WTC11 (cell line): Measurements from ENCODE around the gene PPP5C. TPM values are rescaled to one million over a fixed set of nuclear protein-coding genes. Genes with fewer than 3 reads are reported as not detected.
"Not testable (repeated sequence)": the region's sequence is repeated elsewhere in the genome, so short reads cannot be mapped to it uniquely, and the experiment has no call there.

Source experiments
- ATAC-seq: fragments of 200-7000 bp; cut with Tn5 transposase; 2 replicates; pipeline ENCODE4 v1.10.0; 2021; ENCODE audit warnings: mild to moderate bottlenecking, moderate library complexity
- CTCF ChIA-PET: fragments of 300-600 bp; sonication (Branson Sonifier 250); formaldehyde crosslinking; loops from one replicate; lab custom pipeline; 2021; ENCODE audit warnings: antibody characterized with exemption; lab: Charles Lee
- POLR2A ChIA-PET: fragments of 350-600 bp; sonication (Branson Sonifier 250); formaldehyde crosslinking; loops from one replicate; lab custom pipeline; 2021; ENCODE audit warnings: antibody characterized with exemption; lab: Charles Lee
- DNase-seq: peaks from one replicate; pipeline ENCODE4 v3.0.0; 2021; ENCODE audit warnings: low spot score
- H3K27ac Mint-ChIP-seq: 2 replicates; pipeline ENCODE4 v1.8.0; 2021; ENCODE audit warnings: mixed read lengths
- H3K27me3 Mint-ChIP-seq: 2 replicates; pipeline ENCODE4 v1.8.0; 2021; ENCODE audit warnings: low read depth, mild to moderate bottlenecking, moderate library complexity, mixed read lengths
- H3K36me3 Mint-ChIP-seq: 2 replicates; pipeline ENCODE4 v1.8.0; 2021; ENCODE audit warnings: mixed read lengths
- H3K4me1 Mint-ChIP-seq: 2 replicates; pipeline ENCODE4 v1.8.0; 2022; ENCODE audit warnings: mixed read lengths
- H3K4me3 Mint-ChIP-seq: 2 replicates; pipeline ENCODE4 v1.8.0; 2021; ENCODE audit warnings: mild to moderate bottlenecking, moderate library complexity, mixed read lengths
- H3K9me3 Mint-ChIP-seq: 2 replicates; pipeline ENCODE4 v1.8.0; 2021; ENCODE audit warnings: mixed read lengths
- CTCF ChIP-seq: fragments of 200-600 bp; IDR thresholded peaks from 2 replicates; pipeline ENCODE4 v1.8.0; 2022; ENCODE audit warnings: antibody characterized with exemption
- RORB ChIP-seq: fragments of 250-450 bp; sonication (Bioruptor Pico); IDR thresholded peaks from 2 replicates; pipeline ENCODE4 v1.9.0; 2021; ENCODE audit warnings: mild to moderate bottlenecking
- ZNF396 ChIP-seq: fragments of 250-450 bp; sonication (Bioruptor Pico); IDR thresholded peaks from 2 replicates; pipeline ENCODE4 v1.8.0; 2021; ENCODE audit warnings: mild to moderate bottlenecking, moderate library complexity, borderline replicate concordance
- ZNF416 ChIP-seq: fragments of 250-450 bp; sonication (Bioruptor Pico); IDR thresholded peaks from 2 replicates; pipeline ENCODE4 v1.9.0; 2021; ENCODE audit warnings: mild to moderate bottlenecking, inconsistent platforms
- ZNF512 ChIP-seq: sonication (generic); formaldehyde crosslinking; IDR thresholded peaks from 2 replicates; pipeline ENCODE4 v1.8.1; 2022; ENCODE audit warnings: missing genetic modification reagents, borderline replicate concordance
- total RNA-seq: library from RNA; stranded (reverse); gene quantifications from 3 replicates; pipeline ENCODE4 v1.2.3, GENCODE V29; 2021
- TF ChIP-seq, protein P1 (sequence below): sonication (generic); formaldehyde crosslinking; IDR thresholded peaks from 2 replicates; pipeline ENCODE4 v1.8.1; 2023; ENCODE audit warnings: mild to moderate bottlenecking, missing genetic modification reagents, borderline replicate concordance

PPP5C gene
- total RNA-seq, 1 experiment from 2014 or later, result 107 TPM

GRCh38 chr19:46435009-46435408 lies 88.1 kb downstream of the PPP5C start (continued):
- TF ChIP-seq ZNF396 (no peak), RORB (CRISPR knock-in tag) (no peak), CTCF (no peak), ZNF416 (CRISPR knock-in tag) (no peak), ZNF512 (CRISPR knock-in tag) (no peak)
- TF ChIP-seq, protein P1, sequence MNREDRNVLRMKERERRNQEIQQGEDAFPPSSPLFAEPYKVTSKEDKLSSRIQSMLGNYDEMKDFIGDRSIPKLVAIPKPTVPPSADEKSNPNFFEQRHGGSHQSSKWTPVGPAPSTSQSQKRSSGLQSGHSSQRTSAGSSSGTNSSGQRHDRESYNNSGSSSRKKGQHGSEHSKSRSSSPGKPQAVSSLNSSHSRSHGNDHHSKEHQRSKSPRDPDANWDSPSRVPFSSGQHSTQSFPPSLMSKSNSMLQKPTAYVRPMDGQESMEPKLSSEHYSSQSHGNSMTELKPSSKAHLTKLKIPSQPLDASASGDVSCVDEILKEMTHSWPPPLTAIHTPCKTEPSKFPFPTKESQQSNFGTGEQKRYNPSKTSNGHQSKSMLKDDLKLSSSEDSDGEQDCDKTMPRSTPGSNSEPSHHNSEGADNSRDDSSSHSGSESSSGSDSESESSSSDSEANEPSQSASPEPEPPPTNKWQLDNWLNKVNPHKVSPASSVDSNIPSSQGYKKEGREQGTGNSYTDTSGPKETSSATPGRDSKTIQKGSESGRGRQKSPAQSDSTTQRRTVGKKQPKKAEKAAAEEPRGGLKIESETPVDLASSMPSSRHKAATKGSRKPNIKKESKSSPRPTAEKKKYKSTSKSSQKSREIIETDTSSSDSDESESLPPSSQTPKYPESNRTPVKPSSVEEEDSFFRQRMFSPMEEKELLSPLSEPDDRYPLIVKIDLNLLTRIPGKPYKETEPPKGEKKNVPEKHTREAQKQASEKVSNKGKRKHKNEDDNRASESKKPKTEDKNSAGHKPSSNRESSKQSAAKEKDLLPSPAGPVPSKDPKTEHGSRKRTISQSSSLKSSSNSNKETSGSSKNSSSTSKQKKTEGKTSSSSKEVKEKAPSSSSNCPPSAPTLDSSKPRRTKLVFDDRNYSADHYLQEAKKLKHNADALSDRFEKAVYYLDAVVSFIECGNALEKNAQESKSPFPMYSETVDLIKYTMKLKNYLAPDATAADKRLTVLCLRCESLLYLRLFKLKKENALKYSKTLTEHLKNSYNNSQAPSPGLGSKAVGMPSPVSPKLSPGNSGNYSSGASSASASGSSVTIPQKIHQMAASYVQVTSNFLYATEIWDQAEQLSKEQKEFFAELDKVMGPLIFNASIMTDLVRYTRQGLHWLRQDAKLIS (CRISPR knock-in tag), result no peak

DNA sequence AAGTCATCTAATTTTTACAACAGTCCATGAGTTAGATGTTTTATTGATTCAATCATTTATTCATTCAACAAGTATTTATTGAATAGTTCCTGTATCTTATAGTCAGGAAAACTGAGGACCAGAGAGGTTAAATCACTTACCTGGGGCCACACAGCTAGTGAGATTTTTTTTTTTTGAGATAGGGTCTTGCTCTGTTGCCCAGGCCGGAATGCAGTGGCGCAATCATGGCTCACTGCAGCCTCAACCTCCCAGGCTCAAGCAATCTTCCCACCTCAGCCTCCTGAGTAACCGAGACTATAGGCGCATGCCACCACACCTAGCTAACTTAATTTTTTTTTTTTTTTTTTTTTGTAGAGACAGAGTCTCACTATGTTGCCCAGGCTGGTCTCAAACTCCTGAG lies 88.8 kb downstream of the PPP5C start:
- H3K4me3 Mint-ChIP-seq, result not testable (repeated sequence)
- CTCF ChIA-PET, result interaction anchor here (0.6 kb wide), 2 partner anchors 31 to 296 kb away, joined by 3 read pairs; no protein-coding TSS in a partner anchor

More for the DNA sequence above, 88.8 kb downstream of the PPP5C start:
- H3K27me3 Mint-ChIP-seq, POLR2A ChIA-PET, DNase-seq, ATAC-seq, H3K4me1 Mint-ChIP-seq, H3K27ac Mint-ChIP-seq, H3K9me3 Mint-ChIP-seq, H3K36me3 Mint-ChIP-seq: not testable (repeated sequence)

Other genes with a start within 250 kb of the PPP5C start
- gene IGFL3, start 222.4 kb upstream of the PPP5C start, total RNA-seq, result not detected in 3 replicates
- not detected in 3 replicates for gene IGFL2, start 198.8 kb upstream of the PPP5C start, total RNA-seq
- gene IGFL1, start 117.3 kb upstream of the PPP5C start, total RNA-seq, result not detected in 3 replicates
- 31.8 to 58.2 TPM (median 48.7 TPM) in 3 replicates for gene HIF3A, start 50.0 kb upstream of the PPP5C start, total RNA-seq
- 25.2 to 27.2 TPM (median 25.7 TPM) in 3 replicates for gene CCDC8, start 66.5 kb downstream of the PPP5C start, total RNA-seq
- 1.2 to 2.0 TPM (median 2.0 TPM) in 3 replicates for gene PNMA8C, start 81.8 kb downstream of the PPP5C start, total RNA-seq
- 24.8 to 30.5 TPM (median 25.4 TPM) in 3 replicates for gene PNMA8A, start 124.5 kb downstream of the PPP5C start, total RNA-seq
- 2.8 to 4.0 TPM (median 3.6 TPM) in 3 replicates for gene PNMA8B, start 148.8 kb downstream of the PPP5C start, total RNA-seq